Testis (tissue), 2 donors: ENCODE results near the gene MRAP.

ENCODE experiments used
- POLR2A ChIP-seq: fragments of 450-650 bp; IDR thresholded peaks from one replicate; pipeline ENCODE4 v1.6.1; 2017; ENCODE audit warnings: antibody characterized with exemption, mild to moderate bottlenecking, moderate library complexity
- TF ChIP-seq, protein P1 (sequence below), 3 experiments: fragments of 450-650 bp in 2 of 3; fragments of 200-600 bp in 1 of 3; sonication (generic) in 1 of 3; IDR thresholded peaks; one replicate each; pipeline ENCODE4 v1.5.1; 2016 to 2019; ENCODE audit warnings: antibody characterized with exemption in 3 of 3, mild to moderate bottlenecking in 2 of 3, moderate library complexity in 1 of 3

DNA sequence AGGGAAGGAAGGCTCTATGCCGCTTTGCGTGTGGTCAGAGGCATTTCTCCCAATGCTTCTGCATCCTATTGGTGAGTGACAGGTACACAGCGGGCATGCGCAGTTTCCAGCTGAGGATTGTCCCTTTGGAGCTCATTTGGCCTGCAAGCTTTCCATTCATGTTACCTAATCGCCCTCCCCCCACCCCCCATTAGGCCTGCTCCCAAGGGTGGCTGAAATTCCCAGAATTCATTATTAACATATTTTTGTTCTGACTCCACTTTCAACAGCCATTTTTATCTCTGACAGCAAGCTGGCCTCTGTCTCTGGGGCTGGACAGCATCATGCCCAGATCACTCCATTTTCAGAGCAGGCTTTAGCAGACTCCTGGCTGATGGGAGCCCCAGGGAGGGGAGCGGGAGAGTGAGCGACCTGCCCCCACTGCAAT is 45.4 kb upstream of the MRAP start:
- TF ChIP-seq, protein P1, sequence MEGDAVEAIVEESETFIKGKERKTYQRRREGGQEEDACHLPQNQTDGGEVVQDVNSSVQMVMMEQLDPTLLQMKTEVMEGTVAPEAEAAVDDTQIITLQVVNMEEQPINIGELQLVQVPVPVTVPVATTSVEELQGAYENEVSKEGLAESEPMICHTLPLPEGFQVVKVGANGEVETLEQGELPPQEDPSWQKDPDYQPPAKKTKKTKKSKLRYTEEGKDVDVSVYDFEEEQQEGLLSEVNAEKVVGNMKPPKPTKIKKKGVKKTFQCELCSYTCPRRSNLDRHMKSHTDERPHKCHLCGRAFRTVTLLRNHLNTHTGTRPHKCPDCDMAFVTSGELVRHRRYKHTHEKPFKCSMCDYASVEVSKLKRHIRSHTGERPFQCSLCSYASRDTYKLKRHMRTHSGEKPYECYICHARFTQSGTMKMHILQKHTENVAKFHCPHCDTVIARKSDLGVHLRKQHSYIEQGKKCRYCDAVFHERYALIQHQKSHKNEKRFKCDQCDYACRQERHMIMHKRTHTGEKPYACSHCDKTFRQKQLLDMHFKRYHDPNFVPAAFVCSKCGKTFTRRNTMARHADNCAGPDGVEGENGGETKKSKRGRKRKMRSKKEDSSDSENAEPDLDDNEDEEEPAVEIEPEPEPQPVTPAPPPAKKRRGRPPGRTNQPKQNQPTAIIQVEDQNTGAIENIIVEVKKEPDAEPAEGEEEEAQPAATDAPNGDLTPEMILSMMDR (IDR thresholded peaks at IDR 0.05): no peak
- no peak for TF ChIP-seq POLR2A
